OCI-LY3 (cell line): ENCODE data around the gene DCUN1D5.
A peak's percentile ranks its signal among the peaks of the same experiment; 100 is the strongest.

ENCODE experiments used
- H2AFZ ChIP-seq: fragments of 200-600, 300-600 bp; shearing (Covaris generic); 2 replicates; pipeline ENCODE4 v1.6.0; 2014; ENCODE audit warnings: antibody characterized with exemption, low read depth, low read length
- H3K27ac ChIP-seq: fragments of 200-600, 300-600 bp; sonication (generic); 2 replicates; pipeline ENCODE4 v1.5.1; 2014; ENCODE audit warnings: mild to moderate bottlenecking, low read length, moderate library complexity, mixed read lengths
- H3K27me3 ChIP-seq: fragments of 200-600, 300-600 bp; sonication (generic); 2 replicates; pipeline ENCODE4 v1.6.1; 2014; ENCODE audit warnings: low read depth, low read length, mixed read lengths
- H3K36me3 ChIP-seq: fragments of 200-600, 300-600 bp; sonication (generic); replicated peaks from 2 replicates; pipeline ENCODE3; 2014; ENCODE audit warnings: low read depth, low read length, mixed read lengths
- H3K4me1 ChIP-seq: fragments of 300-600, 200-600 bp; sonication (generic); 2 replicates; pipeline ENCODE4 v1.6.1; 2014; ENCODE audit warnings: low read length, mixed read lengths
- H3K4me2 ChIP-seq: fragments of 200-600, 300-600 bp; sonication (generic); 2 replicates; pipeline ENCODE4 v1.6.1; 2014; ENCODE audit warnings: low read length, mixed read lengths
- H3K4me3 ChIP-seq: fragments of 300-600, 200-600 bp; sonication (generic); 2 replicates; pipeline ENCODE4 v1.5.1; 2014; ENCODE audit warnings: antibody characterized with exemption, mild to moderate bottlenecking, low read length, moderate library complexity
- H3K79me2 ChIP-seq: fragments of 300-600, 200-600 bp; shearing (Covaris generic); 2 replicates; pipeline ENCODE4 v1.6.1; 2014; ENCODE audit warnings: mild to moderate bottlenecking, low read length, mixed read lengths
- H3K9ac ChIP-seq: fragments of 300-600, 200-600 bp; shearing (Covaris generic); 2 replicates; pipeline ENCODE4 v1.6.0; 2014; ENCODE audit warnings: mild to moderate bottlenecking, low read length, moderate library complexity
- H3K9me3 ChIP-seq: fragments of 200-600, 300-600 bp; shearing (Covaris generic); 2 replicates; pipeline ENCODE4 v1.6.1; 2014; ENCODE audit warnings: low read length, mixed read lengths; ENCODE audit not compliant: insufficient read depth
- H4K20me1 ChIP-seq: fragments of 200-600, 300-600 bp; sonication (generic); 2 replicates; pipeline ENCODE4 v1.6.1; 2016; ENCODE audit warnings: low read length, mixed read lengths; ENCODE audit not compliant: insufficient read depth
- EZH2phosphoT487 ChIP-seq: fragments of 200-600 bp; shearing (Covaris generic); IDR thresholded peaks from 2 replicates; pipeline ENCODE4 v1.6.1; 2018; ENCODE audit warnings: antibody characterized with exemption, mixed run types, low read depth
- TF ChIP-seq, protein P1 (sequence below): fragments of 200-600, 300-600 bp; sonication (generic); IDR thresholded peaks from 2 replicates; pipeline ENCODE4 v1.5.1; 2014; ENCODE audit warnings: antibody characterized with exemption, low read length, low read depth

Gene DCUN1D5

DNA sequence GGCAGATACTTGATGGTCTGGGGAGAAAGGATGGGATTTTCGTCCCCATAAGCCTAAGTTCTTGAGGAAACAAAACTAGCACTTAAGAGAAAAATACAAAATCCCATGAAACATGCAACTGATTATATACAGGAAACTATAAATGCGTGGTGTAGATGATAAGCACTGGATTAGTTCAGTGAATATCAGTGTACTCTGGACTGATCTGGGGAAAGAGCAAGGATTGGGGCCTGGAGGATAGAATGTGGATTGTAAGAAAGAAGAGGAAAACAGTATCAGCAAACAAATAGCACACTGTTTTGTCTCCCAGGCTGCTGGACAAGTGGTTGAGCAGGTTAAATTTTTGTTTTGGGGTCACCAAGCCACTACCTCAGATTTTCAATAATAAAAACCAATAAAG, 49.8 kb downstream of the DCUN1D5 start:
- no peak overlapping the region for H3K9ac ChIP-seq

DNA sequence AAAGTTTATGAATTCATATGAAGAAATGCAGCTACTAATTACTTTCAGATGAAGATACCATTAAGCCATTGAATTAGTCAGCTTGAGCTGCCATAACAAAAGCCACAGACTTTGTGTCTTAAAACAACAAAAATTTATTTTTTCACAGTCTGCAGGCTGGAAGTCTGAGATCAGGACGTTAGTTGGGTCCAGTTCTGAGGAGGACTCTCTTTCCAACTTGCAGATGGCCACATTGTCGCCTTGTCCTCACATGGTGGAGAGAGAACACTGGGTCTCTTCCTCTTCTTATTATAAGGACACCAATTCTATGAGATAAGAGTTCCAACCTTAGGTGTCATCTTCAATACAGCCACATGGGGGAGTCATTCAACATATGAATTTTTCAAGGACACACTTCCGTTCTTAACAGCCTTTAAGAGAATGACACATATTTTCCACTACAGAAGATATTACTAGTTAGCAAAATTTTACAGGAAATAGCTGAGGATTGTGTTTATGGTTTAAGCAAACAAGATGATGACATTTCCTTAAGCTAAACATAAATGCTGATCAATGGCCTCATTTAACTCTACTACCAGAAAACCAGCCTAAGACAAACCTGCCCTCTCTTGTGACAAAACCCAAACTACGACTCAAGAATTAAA, 56.0 kb downstream of the DCUN1D5 start:
- Histone ChIP-seq H3K4me3 (no peak overlapping the region), H3K4me2 (peak overlapping the region; percentile 48), H3K27me3 (no peaks in the 10 kb centered on the region), H4K20me1 (no peaks in the 10 kb centered on the region), H3K4me1 (peaks cover 20% of the 10 kb centered on the region), H3K9ac (peak overlapping the region; percentile 7; the same call in 1 of the 2 replicates), H3K27ac (no peak overlapping the region), H3K79me2 (no peaks in the 10 kb centered on the region), H2AFZ (peak overlapping the region; percentile 92), H3K36me3 (no peaks in the 10 kb centered on the region), H3K9me3 (no peaks in the 10 kb centered on the region)
- no peak for TF ChIP-seq EZH2phosphoT487
- TF ChIP-seq, protein P1, sequence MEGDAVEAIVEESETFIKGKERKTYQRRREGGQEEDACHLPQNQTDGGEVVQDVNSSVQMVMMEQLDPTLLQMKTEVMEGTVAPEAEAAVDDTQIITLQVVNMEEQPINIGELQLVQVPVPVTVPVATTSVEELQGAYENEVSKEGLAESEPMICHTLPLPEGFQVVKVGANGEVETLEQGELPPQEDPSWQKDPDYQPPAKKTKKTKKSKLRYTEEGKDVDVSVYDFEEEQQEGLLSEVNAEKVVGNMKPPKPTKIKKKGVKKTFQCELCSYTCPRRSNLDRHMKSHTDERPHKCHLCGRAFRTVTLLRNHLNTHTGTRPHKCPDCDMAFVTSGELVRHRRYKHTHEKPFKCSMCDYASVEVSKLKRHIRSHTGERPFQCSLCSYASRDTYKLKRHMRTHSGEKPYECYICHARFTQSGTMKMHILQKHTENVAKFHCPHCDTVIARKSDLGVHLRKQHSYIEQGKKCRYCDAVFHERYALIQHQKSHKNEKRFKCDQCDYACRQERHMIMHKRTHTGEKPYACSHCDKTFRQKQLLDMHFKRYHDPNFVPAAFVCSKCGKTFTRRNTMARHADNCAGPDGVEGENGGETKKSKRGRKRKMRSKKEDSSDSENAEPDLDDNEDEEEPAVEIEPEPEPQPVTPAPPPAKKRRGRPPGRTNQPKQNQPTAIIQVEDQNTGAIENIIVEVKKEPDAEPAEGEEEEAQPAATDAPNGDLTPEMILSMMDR = peak; percentile 63

More for the DNA sequence above, 49.8 kb downstream of the DCUN1D5 start:
- H3K36me3 ChIP-seq = no peaks in the 10 kb centered on the region
- H2AFZ ChIP-seq = no peak overlapping the region
- H3K27ac ChIP-seq = no peak overlapping the region
- peaks cover 3% of the 10 kb centered on the region; the same call in 1 of the 2 replicates for H3K4me1 ChIP-seq
- H3K27me3 ChIP-seq = no peaks in the 10 kb centered on the region
- H3K4me3 ChIP-seq = no peak overlapping the region
- no peaks in the 10 kb centered on the region for H3K9me3 ChIP-seq
- TF ChIP-seq EZH2phosphoT487 = no peak
- TF ChIP-seq, protein P1 = no peak
- H3K79me2 ChIP-seq = no peaks in the 10 kb centered on the region
- H3K4me2 ChIP-seq = no peak overlapping the region
- no peaks in the 10 kb centered on the region for H4K20me1 ChIP-seq

DNA sequence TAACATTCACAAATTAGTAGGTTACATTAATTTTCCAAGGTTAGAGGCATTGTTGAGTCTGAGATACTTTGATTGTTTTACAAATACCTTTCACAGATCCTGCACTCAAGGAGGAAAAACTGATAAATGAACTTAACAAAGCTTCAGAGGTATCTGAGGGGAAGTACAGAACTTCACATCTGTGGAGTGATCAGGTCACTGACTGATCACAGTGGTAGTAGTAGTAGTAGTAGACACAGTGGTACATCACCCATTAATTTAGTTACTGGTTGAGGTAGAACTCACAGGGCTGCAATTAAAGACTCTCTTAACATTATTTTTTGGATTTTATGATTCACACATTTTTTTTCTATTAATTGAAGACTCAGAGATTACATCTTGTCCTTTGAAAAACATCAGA, 56.7 kb downstream of the DCUN1D5 start:
- Histone ChIP-seq H4K20me1 (no peaks in the 10 kb centered on the region), H3K27me3 (no peaks in the 10 kb centered on the region), H3K27ac (no peak overlapping the region), H3K36me3 (no peaks in the 10 kb centered on the region), H3K4me2 (no peak overlapping the region), H3K79me2 (no peaks in the 10 kb centered on the region), H2AFZ (no peak overlapping the region), H3K9ac (no peak overlapping the region), H3K4me3 (no peak overlapping the region), H3K4me1 (peaks cover 20% of the 10 kb centered on the region), H3K9me3 (no peaks in the 10 kb centered on the region)
- no peak for TF ChIP-seq EZH2phosphoT487
- TF ChIP-seq, protein P1 = no peak

DNA sequence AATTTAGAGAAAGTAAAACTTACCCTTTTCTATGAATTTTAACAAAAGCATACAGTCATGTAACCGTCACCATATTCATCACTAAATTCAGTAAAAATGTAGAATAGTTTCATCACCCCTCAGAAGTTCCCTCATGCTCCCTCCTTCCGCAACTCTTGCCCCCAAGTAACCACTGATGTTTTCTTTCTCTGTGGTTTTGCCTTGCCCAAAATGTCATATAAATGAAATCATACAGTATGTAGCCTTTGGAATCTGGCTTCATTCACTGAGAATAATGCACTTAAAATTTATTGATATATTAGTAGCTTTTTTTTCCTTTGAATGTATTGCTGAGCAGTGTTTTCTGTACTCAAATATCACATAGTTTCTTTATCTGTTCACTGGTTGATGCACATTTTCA, 60.1 kb downstream of the DCUN1D5 start:
- H3K36me3 ChIP-seq = no peaks in the 10 kb centered on the region
- H4K20me1 ChIP-seq = no peaks in the 10 kb centered on the region
- no peak overlapping the region for H3K27ac ChIP-seq
- no peak for TF ChIP-seq EZH2phosphoT487
- TF ChIP-seq, protein P1 = no peak
- H3K79me2 ChIP-seq = no peaks in the 10 kb centered on the region
- H3K9me3 ChIP-seq = no peaks in the 10 kb centered on the region
- H2AFZ ChIP-seq = no peak overlapping the region
- H3K4me3 ChIP-seq = no peak overlapping the region
- H3K4me1 ChIP-seq = peaks cover 43% of the 10 kb centered on the region
- no peak overlapping the region for H3K9ac ChIP-seq
- no peak overlapping the region for H3K4me2 ChIP-seq
- H3K27me3 ChIP-seq = no peaks in the 10 kb centered on the region
